HG02798 (cell line): Measurements from ENCODE around the gene COA1.
A peak's percentile ranks its signal among the peaks of the same experiment; 100 is the strongest.
"Not testable (repeated sequence)": the region's sequence is repeated elsewhere in the genome, so short reads cannot be mapped to it uniquely, and the experiment has no call there.

Experiments
- ATAC-seq: cut with Tn5 transposase; IDR thresholded peaks from one replicate; pipeline ENCODE4 v1.9.1; 2021; ENCODE audit warnings: mild to moderate bottlenecking; ENCODE audit not compliant: unreplicated experiment, poor library complexity

COA1 gene

DNA sequence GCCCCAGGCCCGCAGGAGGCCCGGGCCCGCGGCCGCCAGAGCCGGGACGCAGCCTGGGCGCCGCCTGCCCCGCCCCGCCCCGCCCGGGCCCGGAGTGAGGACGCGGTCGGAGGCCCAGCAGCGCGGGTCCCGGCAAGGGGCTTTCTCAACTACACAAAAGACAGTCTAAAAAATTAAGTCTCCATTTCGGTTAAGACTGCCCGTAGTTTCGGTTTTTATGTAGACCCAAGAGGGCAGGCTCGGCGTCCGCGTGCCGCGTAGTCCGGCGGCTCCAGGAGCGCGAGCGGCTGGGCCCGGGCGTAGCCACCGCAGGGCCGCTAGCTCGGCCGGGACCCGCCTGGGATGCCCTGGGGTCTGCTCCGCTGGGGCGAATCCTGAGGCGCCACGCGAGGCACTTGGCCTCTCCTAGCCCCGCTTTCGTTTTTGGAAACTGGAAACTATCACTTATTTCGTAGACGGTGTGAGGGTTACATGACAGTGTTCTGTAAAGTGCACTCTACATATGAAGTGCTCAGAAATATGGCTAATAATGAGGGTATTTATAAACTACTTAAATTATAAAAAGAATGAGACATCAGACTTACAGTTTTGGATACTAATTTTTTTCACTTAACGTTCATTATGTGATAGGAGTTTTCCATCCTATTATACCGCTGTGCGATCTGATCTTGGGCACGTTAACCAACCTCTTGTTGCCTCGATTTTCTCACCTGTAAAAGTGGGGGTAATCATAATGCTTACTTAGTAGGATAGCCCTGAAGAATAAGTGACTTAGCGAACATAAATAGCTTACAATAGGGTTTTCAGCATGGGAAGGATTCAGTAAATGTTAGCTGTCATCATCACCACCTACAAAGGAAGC lies 29.7 kb upstream of the COA1 start:
- peak; percentile 70 for ATAC-seq

DNA sequence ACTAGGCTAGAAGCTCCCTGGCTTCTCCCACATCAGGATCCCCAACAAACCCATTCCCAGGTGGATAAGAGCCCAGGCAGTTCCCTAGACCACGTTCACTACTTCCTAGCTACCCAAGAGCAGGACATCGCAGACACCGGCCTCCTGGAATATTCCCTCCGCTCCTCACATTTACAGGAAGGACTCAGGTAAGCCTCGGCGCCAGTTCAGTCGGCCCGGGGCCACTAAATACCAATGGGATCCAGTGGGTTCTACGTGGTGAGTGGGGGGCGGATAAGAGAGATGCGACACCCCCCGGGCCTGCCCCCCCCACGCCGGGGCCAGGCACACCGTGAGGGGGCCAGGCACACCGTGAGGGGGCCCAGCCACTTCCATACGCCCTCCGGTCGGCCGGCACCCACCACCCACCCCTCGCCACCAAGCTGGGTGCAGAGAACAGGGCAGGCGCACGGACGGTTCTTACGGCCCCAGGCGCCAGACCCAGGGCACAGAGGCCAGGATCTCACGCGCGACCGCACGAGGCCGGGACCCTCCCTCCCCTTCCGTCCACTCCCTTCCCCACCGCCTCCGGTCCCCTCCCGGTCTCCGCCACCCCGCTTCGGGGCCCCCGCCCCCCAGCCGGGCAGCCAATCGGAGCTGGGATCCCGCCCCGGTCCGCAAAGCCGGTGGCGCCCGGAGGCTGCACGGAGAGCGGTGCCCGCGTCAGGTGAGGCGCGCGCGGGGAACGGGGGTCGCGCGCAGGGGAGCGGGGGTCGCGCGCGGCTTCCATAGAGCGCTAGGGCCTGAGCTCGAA lies 28.9 kb upstream of the COA1 start, which contains the start of gene BLVRA:
Gene BLVRA (plus strand): TSS at position 652 of the 793 bp plus-strand sequence. CDS start 12,479 bp downstream, outside the sequence.
- ATAC-seq = peak; percentile 80

DNA sequence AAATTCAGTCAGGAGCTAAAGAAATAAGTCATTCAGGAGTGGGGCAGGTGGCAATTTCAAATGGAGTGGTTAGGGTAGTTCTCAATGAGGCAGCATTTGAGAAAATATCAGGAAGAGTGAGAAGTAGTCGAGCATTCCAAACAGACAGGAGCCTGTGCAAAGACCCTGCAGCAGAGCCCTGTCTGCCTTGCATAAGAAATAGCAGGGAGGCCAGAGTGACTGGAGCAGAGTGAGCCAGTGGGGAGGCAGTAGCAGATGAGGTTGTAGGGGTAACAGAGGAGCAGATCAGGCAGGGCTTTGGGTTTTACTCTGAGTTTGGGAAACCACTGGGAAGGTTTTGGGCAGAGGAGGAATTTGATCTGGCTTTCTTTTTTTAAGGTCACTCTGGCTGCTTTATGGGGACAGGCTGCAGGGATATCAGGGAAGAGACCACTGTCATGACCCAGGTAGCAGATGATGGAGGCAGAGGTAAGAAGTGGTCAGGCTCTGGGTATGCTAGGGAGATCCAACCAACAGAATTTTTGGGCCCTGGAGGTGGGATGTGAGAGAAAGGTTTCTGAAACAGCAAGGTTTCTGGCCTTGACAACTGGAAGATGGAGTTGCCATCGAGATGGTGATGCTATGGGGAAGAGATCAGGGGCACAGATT lies 27.9 kb upstream of the COA1 start:
- no peak for ATAC-seq

DNA sequence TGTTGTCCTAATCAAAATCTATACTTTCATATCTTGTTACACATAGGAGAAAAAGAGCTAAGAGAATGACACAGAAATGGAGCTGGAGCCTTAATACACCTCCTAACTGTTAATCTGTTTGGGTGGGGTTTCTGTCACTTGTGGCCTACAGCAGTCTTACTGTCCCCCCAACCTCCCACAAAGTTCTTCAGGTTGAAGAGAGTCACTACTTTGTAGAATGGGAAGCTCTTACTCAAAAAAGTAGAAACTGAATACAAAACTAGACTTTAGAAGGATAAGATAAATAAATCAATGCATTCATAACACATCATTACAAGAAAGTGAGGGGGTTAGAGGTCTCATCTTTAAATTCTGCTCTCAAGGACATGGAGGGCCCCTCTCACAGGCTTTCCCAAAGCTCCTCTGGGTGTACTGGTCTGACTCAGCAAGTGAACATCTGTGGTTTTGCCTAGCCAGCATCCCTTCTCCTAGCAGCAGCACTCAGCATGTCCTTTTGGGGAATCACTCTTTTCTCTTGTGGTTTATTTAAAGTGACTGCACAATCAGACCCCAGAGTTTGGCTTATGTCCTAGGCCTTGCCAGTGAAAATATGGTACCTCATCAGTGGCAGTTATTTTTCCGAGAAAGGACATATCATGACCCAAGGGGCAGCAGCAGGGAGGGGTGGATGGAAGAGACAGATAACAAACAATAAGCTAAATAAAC lies 27.2 kb upstream of the COA1 start:
- ATAC-seq = no peak

DNA sequence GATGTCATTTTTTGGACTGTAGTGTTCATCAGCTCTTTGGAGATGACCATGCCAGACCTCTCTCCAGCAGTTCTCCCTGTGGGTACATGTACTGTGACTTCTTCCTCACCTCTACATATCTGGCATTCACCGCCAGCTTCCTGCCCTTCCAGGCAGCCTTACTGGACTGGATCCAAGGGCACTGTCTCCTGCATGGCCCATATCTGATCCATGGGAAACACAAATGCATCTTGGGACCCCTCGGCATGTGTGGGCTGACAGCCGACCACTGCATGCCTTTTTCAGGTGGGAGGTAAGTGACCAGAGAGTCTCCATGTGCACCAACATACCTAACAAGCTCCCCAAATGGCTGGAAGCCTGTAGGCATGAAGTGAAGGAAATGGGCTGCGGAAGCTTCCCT lies 25.3 kb upstream of the COA1 start:
- no peak for ATAC-seq

DNA sequence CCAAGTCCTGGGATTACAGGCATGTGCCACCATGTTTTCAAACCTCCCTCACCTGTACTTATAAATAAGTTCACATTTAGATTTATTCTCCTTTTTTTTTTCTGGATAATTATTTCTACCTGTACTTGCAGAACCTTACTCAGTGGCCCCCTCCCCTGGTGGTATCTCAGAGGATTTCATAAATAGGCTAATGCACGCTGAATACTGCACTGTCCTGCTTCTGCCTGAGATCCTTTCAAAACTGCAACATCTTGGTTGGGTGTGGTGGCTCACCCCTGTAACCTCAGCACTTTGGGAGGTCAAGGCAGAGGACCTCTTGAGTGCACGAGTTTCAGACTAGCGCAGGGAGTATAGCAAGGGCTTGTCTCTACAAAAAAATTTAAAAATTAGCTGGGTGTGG lies 24.5 kb upstream of the COA1 start:
- no peak for ATAC-seq

DNA sequence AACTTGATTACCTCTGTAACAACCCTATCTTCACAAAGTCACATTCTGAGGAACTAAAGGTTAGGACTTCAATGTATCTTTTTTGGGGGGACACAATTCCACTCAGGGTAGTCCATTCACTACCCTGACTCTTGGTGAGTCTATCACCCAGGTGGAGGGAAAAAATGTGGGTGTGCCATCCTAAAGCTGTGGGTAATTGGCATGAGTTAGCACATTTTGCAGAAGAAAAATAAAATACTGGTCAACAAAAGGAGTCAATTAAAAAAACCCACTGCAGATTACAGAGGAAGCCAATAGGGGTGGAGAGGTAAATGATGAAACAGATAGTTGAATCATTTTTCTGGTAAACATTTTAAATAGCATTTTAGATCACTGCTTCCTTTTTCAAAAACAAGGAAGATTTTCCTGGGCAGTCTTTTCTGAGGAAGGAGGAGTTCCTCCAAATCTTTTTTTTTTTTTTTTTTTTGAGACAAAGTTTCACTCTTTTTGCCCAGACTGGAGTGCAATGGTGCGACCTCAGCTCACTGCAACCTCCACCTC lies 24.0 kb upstream of the COA1 start:
- no peak for ATAC-seq

DNA sequence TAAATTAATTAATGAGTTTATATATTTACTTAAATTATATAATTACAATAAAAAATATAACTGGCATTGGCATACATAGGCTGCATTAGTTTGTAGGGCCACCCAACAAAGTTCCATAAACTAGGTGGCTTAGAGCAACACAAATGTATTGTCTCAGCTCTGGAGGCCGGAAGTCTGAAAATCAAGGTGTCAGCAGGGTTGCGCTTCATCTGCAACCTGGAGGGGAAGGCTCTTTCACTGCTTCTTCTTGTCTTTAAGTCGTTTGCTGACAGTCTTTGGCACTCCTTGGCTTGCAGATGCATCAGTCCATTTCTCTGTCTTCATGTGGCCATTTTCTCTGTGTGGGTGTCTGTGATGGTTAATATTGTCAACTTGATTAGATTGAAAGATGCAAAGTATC lies 23.1 kb upstream of the COA1 start:
- no peak for ATAC-seq

DNA sequence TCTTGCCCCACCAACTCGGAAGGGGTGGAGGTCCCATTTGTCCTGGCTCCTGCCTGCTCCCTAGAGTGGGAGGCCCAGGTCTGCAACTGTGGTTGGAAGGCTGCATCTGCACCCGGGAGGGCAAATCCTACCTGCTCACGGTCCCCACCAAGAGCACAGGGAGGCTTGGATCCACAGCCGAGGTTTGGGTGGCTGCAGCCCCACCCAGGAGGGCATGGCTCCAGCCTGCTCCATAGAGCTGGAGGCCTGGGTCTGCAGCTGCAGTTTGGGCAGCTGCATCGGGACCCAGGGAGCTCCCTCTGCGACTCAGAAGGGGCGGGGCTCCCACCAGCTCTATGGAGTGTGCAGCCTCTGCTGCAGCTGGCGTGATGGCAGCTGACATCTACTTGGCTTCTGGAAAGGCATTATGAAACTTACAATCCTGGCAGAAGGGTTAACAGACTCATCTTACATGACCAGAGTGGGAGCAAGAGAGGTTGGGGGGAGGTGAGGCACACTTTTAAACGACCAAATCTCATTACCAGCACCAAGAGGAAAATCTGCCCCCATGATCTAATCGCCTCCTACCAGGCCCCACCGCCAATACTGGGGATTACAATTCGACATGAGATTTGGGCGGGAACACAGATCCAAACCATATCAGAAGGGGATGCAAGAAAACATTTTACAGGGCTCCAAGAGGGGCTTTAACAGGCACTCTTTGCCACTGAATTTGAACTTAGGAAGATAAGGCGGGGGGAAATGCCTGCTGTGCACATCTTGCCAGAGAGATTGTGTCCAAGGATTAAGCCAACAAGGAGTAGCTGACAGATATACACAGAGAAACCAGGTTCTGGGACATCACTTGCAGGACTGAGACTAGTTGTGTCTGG lies 20.9 kb upstream of the COA1 start:
- no peak for ATAC-seq

DNA sequence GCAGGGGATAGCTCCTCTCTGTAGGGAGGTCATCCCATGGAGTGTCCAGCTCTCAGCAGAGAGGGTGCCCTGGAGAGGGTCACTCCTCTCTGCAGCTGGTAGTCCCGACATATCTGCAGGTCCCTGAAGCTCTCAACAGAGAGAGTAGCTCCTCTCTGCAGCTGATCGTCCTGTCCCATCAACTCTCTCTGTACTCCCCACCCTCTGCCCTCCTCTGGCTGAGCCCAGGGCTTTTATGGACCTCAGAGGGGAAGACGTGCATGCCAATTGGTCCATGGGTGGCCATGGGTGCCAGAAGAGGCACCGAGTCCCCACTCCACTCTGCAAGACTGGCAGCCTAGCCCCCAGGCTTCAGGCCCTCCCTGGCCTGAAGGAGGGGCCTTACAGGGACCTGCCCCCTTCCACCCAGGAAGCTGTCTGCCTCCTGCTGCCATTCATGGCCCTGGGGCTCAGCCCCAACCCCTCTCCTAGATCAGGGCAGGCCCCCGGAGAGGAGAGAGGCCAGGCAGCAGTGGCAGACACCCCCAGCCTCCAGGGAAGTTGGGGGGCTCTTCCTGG lies 20.1 kb upstream of the COA1 start:
- ATAC-seq = no peak

DNA sequence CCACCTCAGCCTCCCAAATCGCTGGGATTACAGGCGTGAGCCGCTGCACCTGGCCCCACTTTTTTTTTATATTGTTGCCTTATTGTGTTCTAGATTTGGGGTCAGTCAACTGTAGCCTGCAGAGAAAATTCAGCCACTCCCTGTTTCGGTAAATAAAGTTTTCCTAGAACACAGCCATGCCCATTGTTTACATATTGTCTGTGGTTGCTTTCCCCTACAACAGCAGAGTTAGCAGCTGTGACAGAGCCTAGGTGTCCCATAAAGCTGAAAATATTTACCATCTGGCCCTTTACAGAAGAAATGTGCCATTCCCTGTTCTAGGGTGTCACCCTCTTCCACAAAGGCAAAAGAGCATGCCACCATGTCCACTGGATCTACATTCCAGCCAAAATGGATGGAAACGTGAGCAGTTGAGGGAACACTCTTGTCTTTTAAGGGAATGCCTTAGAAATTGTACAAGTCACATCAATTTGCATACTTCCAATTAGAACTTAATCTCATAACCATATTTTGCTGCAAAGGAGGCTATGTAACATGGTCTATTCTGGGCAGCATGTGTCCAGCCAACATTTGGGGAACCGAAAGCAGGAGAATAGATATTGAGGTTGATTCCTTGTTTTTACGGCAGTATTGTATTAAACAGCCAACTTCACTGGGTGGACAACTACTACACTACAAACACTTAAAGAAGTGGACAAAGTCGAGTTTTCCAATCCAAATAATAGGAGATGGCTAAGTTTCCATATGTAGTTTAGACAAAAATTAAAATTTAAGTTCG lies 18.2 kb upstream of the COA1 start:
- no peak for ATAC-seq

DNA sequence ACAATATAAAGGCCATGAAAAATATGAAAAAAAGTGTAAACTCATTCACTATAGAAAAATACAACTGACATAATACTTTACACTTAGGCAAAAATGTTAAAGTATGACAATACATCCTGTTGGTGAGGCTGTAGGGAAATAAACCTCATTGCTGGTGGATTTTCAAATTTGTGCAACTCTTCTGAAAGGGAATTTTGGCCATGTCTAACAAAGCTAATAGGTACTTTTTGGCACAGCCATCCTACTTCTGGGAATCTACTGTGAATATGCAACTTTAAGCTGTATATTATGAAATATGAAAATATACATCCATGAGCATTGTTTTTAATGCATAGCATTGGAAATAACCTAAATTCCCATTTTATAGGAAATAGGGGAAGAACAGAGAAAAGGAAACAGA lies 13.4 kb upstream of the COA1 start:
- ATAC-seq = no peak

DNA sequence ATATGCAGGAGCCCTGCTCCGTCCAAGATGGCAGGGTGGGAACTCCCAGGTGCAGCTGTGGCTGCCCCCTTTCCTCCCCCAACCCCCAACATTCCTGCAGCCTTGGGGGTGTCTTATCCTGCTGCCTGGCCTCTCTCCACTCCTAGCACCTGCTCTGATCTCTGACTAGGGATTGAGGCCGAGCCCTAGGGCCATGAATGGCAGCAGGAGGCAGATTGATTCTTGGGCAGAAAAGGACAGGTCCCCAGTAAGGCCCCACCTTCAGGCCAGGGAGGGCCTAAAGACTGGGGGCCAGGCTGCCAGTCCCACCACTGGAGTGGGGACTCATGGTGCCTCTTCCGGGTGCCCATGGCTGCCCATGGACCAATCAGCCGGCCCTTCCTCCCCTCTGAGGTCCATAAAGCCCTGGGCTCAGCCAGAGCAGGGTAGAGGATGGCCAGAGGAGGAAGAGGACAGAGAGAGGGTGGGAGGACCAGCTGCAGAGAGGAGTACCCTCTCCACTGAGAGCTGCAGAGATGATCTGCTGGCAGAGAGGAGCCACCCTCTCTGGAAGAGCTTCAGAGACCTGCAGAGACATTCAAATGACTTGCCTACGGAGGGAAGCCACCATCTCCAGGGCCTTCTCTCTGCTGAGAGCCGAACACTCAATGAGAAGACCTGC lies 8.3 kb upstream of the COA1 start:
- no peak for ATAC-seq

DNA sequence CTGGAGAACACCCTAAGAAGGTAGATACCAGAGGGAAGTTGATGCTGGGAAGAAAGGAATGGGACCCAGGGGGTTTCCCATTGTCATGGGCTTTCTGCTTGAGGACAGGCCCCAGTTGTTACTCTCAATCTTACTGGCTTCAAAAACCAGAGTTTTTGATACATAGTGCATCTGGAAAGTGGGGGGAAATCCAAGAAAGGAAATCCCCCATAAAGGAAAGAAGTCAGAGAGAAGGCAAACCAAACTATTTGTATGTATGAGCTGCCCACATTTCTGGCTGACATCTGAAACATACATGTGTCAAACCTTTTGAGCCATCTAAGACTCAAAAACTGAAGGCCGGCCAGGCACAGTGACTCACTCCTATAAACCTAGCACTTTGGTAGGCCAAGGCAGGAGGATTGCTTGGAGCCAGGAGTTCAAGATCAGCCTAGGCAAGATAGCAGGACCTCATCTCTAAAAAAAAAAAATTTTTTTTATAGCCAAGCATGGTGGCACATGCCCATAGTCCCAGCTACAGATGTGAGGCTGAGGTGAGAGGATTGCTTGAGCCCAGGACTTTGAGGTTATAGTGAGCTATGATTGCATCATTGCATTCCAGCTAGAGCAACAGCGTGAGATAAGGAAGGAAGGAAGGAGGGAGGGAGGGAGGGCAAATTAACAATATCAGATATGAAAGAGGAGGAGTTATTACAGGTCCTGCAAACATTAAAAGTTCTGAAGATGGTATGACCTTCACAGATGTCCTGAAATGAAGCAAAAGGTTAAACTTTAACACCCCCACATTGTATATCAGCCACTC lies 6.7 kb upstream of the COA1 start:
- ATAC-seq = peak; percentile 83

DNA sequence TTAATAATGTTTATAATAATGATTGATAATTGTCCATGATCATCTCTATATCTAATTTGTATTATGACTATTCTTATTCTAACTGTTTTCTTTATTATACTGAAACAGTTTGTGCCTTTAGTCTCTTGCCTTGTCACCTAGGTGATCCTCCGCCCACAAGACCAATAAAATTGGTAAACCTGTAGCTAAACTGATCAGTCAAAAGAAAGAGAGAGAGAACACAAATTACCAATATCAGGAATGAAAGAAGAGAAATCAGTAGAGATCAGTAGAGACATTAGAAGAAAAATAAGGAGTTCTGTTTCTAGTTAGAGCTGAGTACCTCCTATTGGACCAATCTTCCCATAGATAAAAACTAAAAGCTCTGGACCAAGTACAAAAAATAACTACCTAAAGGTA lies 6.1 kb upstream of the COA1 start:
- ATAC-seq = peak; percentile 26

DNA sequence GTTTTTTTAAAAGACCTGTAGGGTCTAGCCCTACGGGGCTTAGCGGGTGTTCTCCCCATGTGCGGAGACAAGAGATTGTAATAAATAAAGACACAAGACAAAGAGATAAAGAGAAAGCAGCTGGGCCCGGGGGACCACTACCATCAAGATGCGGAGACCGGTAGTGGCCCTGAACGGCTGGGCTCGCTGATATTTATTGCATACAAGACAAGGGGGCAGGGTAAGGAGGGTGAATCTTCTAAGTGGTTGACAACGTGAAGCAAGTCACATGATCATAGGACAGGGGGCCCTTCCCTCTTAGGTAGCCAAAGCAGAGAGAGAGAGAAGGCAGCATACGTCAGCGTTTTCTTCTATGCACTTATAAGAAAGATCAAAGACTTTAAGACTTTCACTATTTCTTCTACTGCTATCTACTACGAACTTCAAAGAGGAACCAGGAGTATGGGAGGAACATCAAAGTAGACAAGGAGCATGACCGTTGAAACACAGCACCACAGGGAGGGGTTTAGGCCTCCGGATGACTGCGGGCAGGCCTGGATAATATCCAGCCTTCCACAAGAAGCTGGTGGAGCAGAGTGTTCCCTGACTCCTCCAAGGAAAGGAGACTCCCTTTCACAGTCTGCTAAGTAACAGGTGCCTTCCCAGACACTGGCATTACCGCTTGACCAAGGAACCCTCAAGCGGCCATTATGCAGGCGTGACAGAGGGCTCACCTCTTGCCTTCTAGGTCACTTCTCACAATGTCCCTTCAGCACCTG lies 5.4 kb upstream of the COA1 start:
- ATAC-seq = not testable (repeated sequence)
